ENCODE results near the gene CLCN4. TPM values are rescaled to one million over a fixed set of nuclear protein-coding genes. Genes with fewer than 3 reads are reported as not detected.
A peak's percentile ranks its signal among the peaks of the same experiment; 100 is the strongest.

The CLCN4 gene
- total RNA-seq, 4 donors from 2014 or later, result 72.5 to 307 (median 84.4) TPM

DNA sequence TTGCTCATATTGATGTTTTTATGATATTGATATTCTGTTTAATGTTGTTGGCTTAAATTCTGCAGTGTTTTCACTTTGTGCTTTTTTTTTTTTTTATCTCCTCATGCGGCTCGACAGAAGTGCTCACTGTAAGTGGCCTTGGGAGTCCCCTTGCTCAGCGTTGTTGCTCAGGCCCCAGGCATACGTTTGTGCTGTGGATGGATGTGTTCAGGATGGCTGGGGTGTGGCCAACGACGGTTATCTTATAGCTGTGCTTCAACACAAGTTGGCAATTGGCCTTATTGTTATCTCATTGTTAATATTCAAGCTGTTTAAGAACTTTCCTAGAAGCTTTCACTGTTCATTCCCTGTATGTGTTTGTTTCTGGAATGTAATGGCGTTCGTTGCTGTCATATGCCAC, 36.4 kb upstream of the CLCN4 start:
- H3K9me3 ChIP-seq, result no peaks in the 10 kb centered on the region
- peaks cover 0 to 10% of the 10 kb centered on the region in 2 donors for H3K4me1 ChIP-seq
- no peak overlapping the region for H3K4me3 ChIP-seq
- no peak overlapping the region for H3K27ac ChIP-seq
- intact Hi-C loops (cut with DNase I; ENCODE audit: low total_unique reads) (no loop called here), in situ Hi-C loops (cut with MboI; ENCODE audit: low sequenced_read_pairs in 4 of 4) (no loop called here)
- H3K27me3 ChIP-seq, result no peaks in the 10 kb centered on the region
- TF ChIP-seq, protein P1, sequence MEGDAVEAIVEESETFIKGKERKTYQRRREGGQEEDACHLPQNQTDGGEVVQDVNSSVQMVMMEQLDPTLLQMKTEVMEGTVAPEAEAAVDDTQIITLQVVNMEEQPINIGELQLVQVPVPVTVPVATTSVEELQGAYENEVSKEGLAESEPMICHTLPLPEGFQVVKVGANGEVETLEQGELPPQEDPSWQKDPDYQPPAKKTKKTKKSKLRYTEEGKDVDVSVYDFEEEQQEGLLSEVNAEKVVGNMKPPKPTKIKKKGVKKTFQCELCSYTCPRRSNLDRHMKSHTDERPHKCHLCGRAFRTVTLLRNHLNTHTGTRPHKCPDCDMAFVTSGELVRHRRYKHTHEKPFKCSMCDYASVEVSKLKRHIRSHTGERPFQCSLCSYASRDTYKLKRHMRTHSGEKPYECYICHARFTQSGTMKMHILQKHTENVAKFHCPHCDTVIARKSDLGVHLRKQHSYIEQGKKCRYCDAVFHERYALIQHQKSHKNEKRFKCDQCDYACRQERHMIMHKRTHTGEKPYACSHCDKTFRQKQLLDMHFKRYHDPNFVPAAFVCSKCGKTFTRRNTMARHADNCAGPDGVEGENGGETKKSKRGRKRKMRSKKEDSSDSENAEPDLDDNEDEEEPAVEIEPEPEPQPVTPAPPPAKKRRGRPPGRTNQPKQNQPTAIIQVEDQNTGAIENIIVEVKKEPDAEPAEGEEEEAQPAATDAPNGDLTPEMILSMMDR (IDR thresholded peaks at IDR 0.05 in 4 of 5, conservative IDR thresholded peaks at IDR 0.05 in 1 of 5), result no peak
- no peak for TF ChIP-seq POLR2A (IDR thresholded peaks at IDR 0.05)
- H3K36me3 ChIP-seq, result no peaks in the 10 kb centered on the region
- no peak for DNase-seq
- ATAC-seq, result no peak

DNA sequence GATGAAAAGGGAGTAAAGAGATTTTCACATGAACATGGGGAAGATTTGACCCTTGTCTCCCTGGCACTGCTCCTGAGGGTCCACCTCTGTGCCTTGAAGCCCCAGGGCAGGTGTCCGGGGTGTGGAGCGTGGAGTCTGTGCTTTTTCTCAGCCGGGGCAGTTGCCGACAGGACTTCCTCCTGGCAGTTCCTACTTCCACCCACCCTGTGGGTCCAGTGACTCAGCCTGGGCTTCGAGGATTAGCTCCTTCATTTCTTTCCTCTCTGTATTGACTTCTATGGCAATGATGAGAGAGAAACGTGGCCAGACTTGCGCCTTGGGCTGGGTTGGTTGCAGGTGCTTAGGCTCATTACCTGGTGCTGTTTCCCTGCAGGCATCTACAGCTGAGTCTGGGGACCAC, 35.9 kb upstream of the CLCN4 start:
- in situ Hi-C loops (cut with MboI; ENCODE audit: low sequenced_read_pairs in 4 of 4) (no loop called here), intact Hi-C loops (cut with DNase I; ENCODE audit: low total_unique reads) (no loop called here)
- Histone ChIP-seq H3K9me3 (no peaks in the 10 kb centered on the region), H3K27ac (no peak overlapping the region), H3K4me1 (peaks cover 0 to 10% of the 10 kb centered on the region in 2 donors), H3K36me3 (no peaks in the 10 kb centered on the region), H3K4me3 (no peak overlapping the region), H3K27me3 (no peaks in the 10 kb centered on the region)
- no peak for TF ChIP-seq POLR2A (IDR thresholded peaks at IDR 0.05)
- TF ChIP-seq, protein P1 (IDR thresholded peaks at IDR 0.05 in 4 of 5, conservative IDR thresholded peaks at IDR 0.05 in 1 of 5), result no peak
- no peak for ATAC-seq
- DNase-seq, result no peak

- no peak for DNase-seq
- intact Hi-C loops (cut with DNase I; ENCODE audit: low total_unique reads), result no loop called here
- Histone ChIP-seq H3K36me3 (no peaks in the 10 kb centered on the region), H3K4me1 (peaks cover 0 to 14% of the 10 kb centered on the region in 2 donors), H3K4me3 (no peak overlapping the region), H3K9me3 (no peaks in the 10 kb centered on the region), H3K27ac (peak overlapping the region in 3 of 4 donors; percentile 11 to 27 (median 13)), H3K27me3 (no peaks in the 10 kb centered on the region)
- no peak for ATAC-seq
- in situ Hi-C loops (cut with MboI; ENCODE audit: low sequenced_read_pairs in 4 of 4), result no loop called here
- no peak for TF ChIP-seq POLR2A (IDR thresholded peaks at IDR 0.05)
- TF ChIP-seq, protein P1 (IDR thresholded peaks at IDR 0.05 in 4 of 5, conservative IDR thresholded peaks at IDR 0.05 in 1 of 5), result no peak
Measured at GRCh38 chrX:10121787-10122186, 35.0 kb upstream of the CLCN4 start.

DNA sequence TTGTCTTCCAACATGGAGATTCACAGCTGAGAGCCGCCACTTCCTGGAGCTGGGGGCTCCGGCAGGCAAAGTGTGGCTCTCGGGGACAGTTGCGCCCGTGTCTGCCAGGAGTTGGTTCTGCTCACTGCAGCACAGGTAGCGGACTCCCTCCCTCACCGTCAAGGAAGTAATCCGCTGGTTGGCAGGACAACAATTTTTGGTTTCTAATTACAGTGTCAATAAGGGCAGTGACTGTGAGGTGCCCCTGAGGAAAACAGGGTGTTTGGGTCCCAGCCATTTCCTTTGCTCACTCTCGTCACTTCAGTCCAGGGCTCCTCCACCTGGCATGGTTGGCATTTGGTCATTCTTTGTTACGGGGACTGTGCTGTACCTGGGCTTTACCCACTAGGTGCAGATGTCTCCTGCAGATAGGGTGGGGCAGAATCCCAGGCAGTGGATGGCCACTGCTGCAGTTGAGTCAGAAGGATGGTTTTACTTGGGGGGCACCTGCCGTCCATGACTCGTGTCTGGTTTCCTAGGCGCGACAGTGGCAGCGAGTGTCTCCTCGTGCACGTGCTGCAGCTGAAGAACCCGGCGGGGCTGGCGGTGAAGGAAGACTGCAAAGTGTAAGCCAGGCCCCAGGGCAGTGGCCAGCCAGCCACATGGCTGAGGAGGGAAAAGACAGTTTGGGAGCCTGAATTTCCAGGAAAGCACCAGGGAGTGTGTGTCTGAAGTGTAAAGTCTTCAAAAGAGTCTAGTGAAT, 32.1 kb upstream of the CLCN4 start:
- intact Hi-C loops (cut with DNase I; ENCODE audit: low total_unique reads), result no loop called here
- ATAC-seq, result no peak

More for the DNA sequence above, 32.1 kb upstream of the CLCN4 start:
- no peak overlapping the region for H3K4me3 ChIP-seq
- peaks cover 0 to 9% of the 10 kb centered on the region in 2 donors for H3K36me3 ChIP-seq
- H3K27ac ChIP-seq, result no peak overlapping the region
- TF ChIP-seq POLR2A (IDR thresholded peaks at IDR 0.05), result no peak
- TF ChIP-seq, protein P1 (IDR thresholded peaks at IDR 0.05 in 4 of 5, conservative IDR thresholded peaks at IDR 0.05 in 1 of 5), result no peak
- no peaks in the 10 kb centered on the region for H3K27me3 ChIP-seq
- no peaks in the 10 kb centered on the region for H3K9me3 ChIP-seq
- in situ Hi-C loops (cut with MboI; ENCODE audit: low sequenced_read_pairs in 4 of 4), result no loop called here
- no peak for DNase-seq
- peaks cover 0 to 14% of the 10 kb centered on the region in 2 donors for H3K4me1 ChIP-seq
